IPS-20b (cell line): ENCODE results near the gene FAM3B.
"Not testable (repeated sequence)": the region's sequence is repeated elsewhere in the genome, so short reads cannot be mapped to it uniquely, and the experiment has no call there.

ENCODE experiments used
- H3K27ac ChIP-seq: one replicate; pipeline ENCODE4 v1.5.1; 2013; ENCODE audit warnings: low read length
- H3K27me3 ChIP-seq: 2 replicates; pipeline ENCODE4 v1.6.1; 2013; ENCODE audit warnings: mild to moderate bottlenecking, low read length, inconsistent platforms; ENCODE audit not compliant: insufficient read depth
- H3K36me3 ChIP-seq: 2 replicates; pipeline ENCODE4 v1.6.1; 2013; ENCODE audit warnings: low read depth, mild to moderate bottlenecking, inconsistent platforms, low read length, moderate library complexity; ENCODE audit not compliant: insufficient read depth
- H3K4me1 ChIP-seq: 2 replicates; pipeline ENCODE4 v1.6.1; 2013; ENCODE audit warnings: mild to moderate bottlenecking, control low read depth, inconsistent platforms, low read length, moderate library complexity; ENCODE audit not compliant: insufficient read depth
- H3K4me3 ChIP-seq: 2 replicates; pipeline ENCODE4 v1.5.1; 2013; ENCODE audit warnings: mild to moderate bottlenecking, low read length, inconsistent platforms
- H3K9ac ChIP-seq: 2 replicates; pipeline ENCODE4 v1.6.1; 2013; ENCODE audit warnings: low read depth, mild to moderate bottlenecking, inconsistent platforms, low read length, moderate library complexity
- H3K9me3 ChIP-seq: 2 replicates; pipeline ENCODE4 v1.6.1; 2013; ENCODE audit warnings: mild to moderate bottlenecking, low read depth, low read length, inconsistent platforms; ENCODE audit not compliant: insufficient read depth

The FAM3B gene

GRCh38 chr21:41294548-41295231 lies 21.9 kb upstream of the FAM3B start:
- Histone ChIP-seq H3K27me3 (no peaks in the 10 kb centered on the region), H3K9ac (no peak overlapping the region), H3K27ac (no peak overlapping the region), H3K36me3 (no peaks in the 10 kb centered on the region), H3K4me3 (no peak overlapping the region), H3K9me3 (peaks cover 21% of the 10 kb centered on the region), H3K4me1 (no peaks in the 10 kb centered on the region; the same call in 1 of the 2 replicates)

- no peaks in the 10 kb centered on the region for H3K36me3 ChIP-seq
- peaks cover 21% of the 10 kb centered on the region for H3K9me3 ChIP-seq
- H3K4me3 ChIP-seq, result no peak overlapping the region
- H3K4me1 ChIP-seq, result no peaks in the 10 kb centered on the region
- no peaks in the 10 kb centered on the region for H3K27me3 ChIP-seq
- no peak overlapping the region for H3K9ac ChIP-seq
- H3K27ac ChIP-seq, result no peak overlapping the region
Measured at GRCh38 chr21:41295721-41296254, 20.8 kb upstream of the FAM3B start.

- H3K4me1 ChIP-seq, result peaks cover 2% of the 10 kb centered on the region; the same call in 1 of the 2 replicates
- no peak overlapping the region for H3K27ac ChIP-seq
- peaks cover 12% of the 10 kb centered on the region for H3K9me3 ChIP-seq
- H3K27me3 ChIP-seq, result no peaks in the 10 kb centered on the region
- no peak overlapping the region for H3K9ac ChIP-seq
- H3K36me3 ChIP-seq, result no peaks in the 10 kb centered on the region
- H3K4me3 ChIP-seq, result no peak overlapping the region
Measured at GRCh38 chr21:41302976-41303375, 13.6 kb upstream of the FAM3B start.

GRCh38 chr21:41304068-41304720 lies 12.4 kb upstream of the FAM3B start:
- H3K36me3 ChIP-seq, result no peaks in the 10 kb centered on the region
- no peak overlapping the region for H3K9ac ChIP-seq
- peaks cover 12% of the 10 kb centered on the region for H3K9me3 ChIP-seq
- H3K27me3 ChIP-seq, result no peaks in the 10 kb centered on the region
- H3K4me3 ChIP-seq, result no peak overlapping the region
- peaks cover 4% of the 10 kb centered on the region; the same call in 1 of the 2 replicates for H3K4me1 ChIP-seq
- no peak overlapping the region for H3K27ac ChIP-seq

- H3K9ac ChIP-seq, result no peak overlapping the region
- H3K27ac ChIP-seq, result no peak overlapping the region
- H3K4me3 ChIP-seq, result no peak overlapping the region
- no peaks in the 10 kb centered on the region for H3K27me3 ChIP-seq
- no peaks in the 10 kb centered on the region for H3K36me3 ChIP-seq
- peaks cover 4% of the 10 kb centered on the region; the same call in 1 of the 2 replicates for H3K4me1 ChIP-seq
- H3K9me3 ChIP-seq, result peaks cover 10% of the 10 kb centered on the region
Measured at GRCh38 chr21:41307219-41307618, 9.4 kb upstream of the FAM3B start.

- not testable (repeated sequence) for H3K27ac ChIP-seq, H3K9me3 ChIP-seq, H3K4me3 ChIP-seq, H3K36me3 ChIP-seq, H3K9ac ChIP-seq, H3K4me1 ChIP-seq
- H3K27me3 ChIP-seq, result peaks cover 37% of the 10 kb centered on the region
Measured at GRCh38 chr21:41313285-41314164, 3.1 kb upstream of the FAM3B start.

GRCh38 chr21:41315726-41316125 lies 875 bp upstream of the FAM3B start:
- Histone ChIP-seq H3K9ac (no peak overlapping the region), H3K4me1 (no peaks in the 10 kb centered on the region), H3K27me3 (peaks cover 37% of the 10 kb centered on the region), H3K36me3 (no peaks in the 10 kb centered on the region), H3K9me3 (no peaks in the 10 kb centered on the region), H3K4me3 (peak overlapping the region; percentile 76; the same call in 1 of the 2 replicates), H3K27ac (no peak overlapping the region)

- H3K9ac ChIP-seq, result peak overlapping the region; percentile 47; the same call in 1 of the 2 replicates
- H3K27ac ChIP-seq, result no peak overlapping the region
Measured at GRCh38 chr21:41317063-41317392, 427 bp downstream of the FAM3B start.

GRCh38 chr21:41317458-41317857 lies 857 bp downstream of the FAM3B start:
- Histone ChIP-seq H3K27ac (no peak overlapping the region), H3K36me3 (no peaks in the 10 kb centered on the region), H3K27me3 (peaks cover 37% of the 10 kb centered on the region), H3K9ac (peak overlapping the region; percentile 47; the same call in 1 of the 2 replicates), H3K9me3 (no peaks in the 10 kb centered on the region), H3K4me1 (no peaks in the 10 kb centered on the region), H3K4me3 (peak overlapping the region; percentile 76)

More at GRCh38 chr21:41317063-41317392, 427 bp downstream of the FAM3B start:
- Histone ChIP-seq H3K4me3 (peak overlapping the region; percentile 76), H3K36me3 (no peaks in the 10 kb centered on the region), H3K4me1 (no peaks in the 10 kb centered on the region), H3K9me3 (no peaks in the 10 kb centered on the region), H3K27me3 (peaks cover 37% of the 10 kb centered on the region)

GRCh38 chr21:41318218-41318617 lies 1.6 kb downstream of the FAM3B start:
- Histone ChIP-seq H3K4me1 (no peaks in the 10 kb centered on the region), H3K36me3 (no peaks in the 10 kb centered on the region), H3K9me3 (no peaks in the 10 kb centered on the region), H3K4me3 (no peak overlapping the region), H3K27me3 (peaks cover 37% of the 10 kb centered on the region), H3K9ac (no peak overlapping the region), H3K27ac (no peak overlapping the region)

- Histone ChIP-seq H3K9me3 (no peaks in the 10 kb centered on the region), H3K4me1 (no peaks in the 10 kb centered on the region), H3K4me3 (no peak overlapping the region), H3K27me3 (peaks cover 37% of the 10 kb centered on the region), H3K36me3 (no peaks in the 10 kb centered on the region), H3K27ac (no peak overlapping the region), H3K9ac (no peak overlapping the region)
Measured at GRCh38 chr21:41319273-41319672, 2.7 kb downstream of the FAM3B start.
